Stimulated activated CD4-positive, alpha-beta T cell treated with anti-CD3 and anti-CD28 coated beads, Interleukin-1b, Interleukin-23, amount 100 ng/mL, for 48 hours (primary cell): Measurements from ENCODE around the gene CREM.
"Not testable (repeated sequence)": the region's sequence is repeated elsewhere in the genome, so short reads cannot be mapped to it uniquely, and the experiment has no call there.

Experiments used
- DNase-seq: peaks from one replicate; pipeline ENCODE4 v3.0.0-alpha.2; 2020

The CREM gene

GRCh38 chr10:35195361-35196306, 69.0 kb downstream of the CREM start:
- peak; percentile 85 for DNase-seq

DNA sequence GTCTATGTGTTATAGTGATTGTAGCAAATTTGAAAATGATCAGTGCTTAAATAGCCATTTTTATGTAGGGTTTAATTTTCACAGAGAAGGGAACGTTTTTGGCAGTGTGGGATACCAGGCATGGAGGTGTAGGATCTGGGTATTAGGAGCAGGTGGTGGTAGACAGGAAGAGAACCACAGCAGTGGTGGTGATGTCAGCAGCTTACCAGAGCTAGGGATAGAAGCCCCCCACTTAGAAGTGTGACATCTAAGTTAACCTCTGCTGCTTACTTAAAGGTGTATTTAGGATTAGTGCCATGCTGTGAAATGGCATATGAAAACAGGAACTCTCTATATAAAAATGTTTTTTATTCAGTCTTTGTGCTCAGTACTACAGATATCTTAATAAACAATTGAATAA, 73.8 kb downstream of the CREM start:
- DNase-seq, result no peak

GRCh38 chr10:35201234-35201633, 74.6 kb downstream of the CREM start:
- DNase-seq, result no peak

GRCh38 chr10:35202050-35202449, 75.4 kb downstream of the CREM start:
- no peak for DNase-seq

DNA sequence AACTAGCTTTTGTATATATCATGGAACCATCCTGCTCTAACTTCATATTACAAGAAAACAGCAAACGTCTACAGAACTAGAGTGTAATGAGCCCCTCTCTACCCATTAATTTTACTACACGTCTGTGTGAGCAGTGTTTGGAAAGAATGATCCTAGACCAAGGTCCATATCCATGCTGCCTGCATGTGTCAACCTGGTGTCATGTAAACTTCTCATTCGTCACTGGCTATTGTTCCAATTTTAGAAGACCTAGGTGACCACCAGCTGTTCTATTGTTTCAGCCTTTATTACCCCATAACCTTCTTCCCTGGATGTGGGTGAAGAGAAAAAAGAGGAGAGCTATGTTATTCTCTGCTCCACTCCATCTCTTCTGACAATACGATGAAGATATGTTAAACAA, 77.1 kb downstream of the CREM start:
- no peak for DNase-seq

- no peak for DNase-seq
Observed at GRCh38 chr10:35204650-35205319, 78.1 kb downstream of the CREM start.

DNA sequence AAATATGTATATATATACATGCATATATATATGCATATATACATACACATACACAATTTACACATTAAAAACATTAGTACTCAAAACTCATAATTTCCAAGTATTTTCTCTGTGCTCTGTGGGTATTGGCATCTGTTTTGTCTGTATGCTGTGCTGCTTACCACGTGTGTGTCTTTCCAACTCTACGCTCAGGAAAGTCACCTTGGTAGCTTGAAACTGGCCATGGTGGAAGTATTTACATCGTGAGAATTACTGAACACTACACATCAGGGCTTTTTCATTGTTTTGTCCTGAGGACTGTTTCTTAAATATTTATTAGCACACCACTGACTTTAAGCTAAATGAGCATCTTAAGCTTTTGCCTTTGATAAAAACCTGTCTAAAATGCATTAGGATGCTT, 79.6 kb downstream of the CREM start:
- DNase-seq, result no peak

DNA sequence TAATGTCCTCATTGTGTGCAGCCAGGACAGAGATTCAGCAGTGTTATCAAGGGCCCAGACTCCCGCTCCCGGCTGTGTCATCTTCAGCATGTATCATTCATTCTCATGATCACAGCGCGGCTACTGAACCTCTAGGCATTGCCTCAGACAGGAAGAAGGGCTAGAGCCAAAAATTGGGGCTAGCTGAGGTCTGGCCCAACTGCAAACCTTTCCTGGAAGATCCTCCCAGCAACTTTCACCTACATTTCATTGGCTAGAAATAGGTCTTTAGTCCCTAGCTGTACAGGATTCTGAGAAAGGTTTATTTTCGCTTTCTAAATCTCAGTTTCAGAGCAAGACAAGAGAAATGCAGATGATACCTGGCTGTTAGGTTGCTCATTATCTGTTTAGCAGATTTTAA, 81.9 kb downstream of the CREM start:
- DNase-seq, result peak; percentile 47

GRCh38 chr10:35208949-35209613, 82.4 kb downstream of the CREM start:
- no peak for DNase-seq

GRCh38 chr10:35210961-35211360, 84.3 kb downstream of the CREM start:
- no peak for DNase-seq

DNA sequence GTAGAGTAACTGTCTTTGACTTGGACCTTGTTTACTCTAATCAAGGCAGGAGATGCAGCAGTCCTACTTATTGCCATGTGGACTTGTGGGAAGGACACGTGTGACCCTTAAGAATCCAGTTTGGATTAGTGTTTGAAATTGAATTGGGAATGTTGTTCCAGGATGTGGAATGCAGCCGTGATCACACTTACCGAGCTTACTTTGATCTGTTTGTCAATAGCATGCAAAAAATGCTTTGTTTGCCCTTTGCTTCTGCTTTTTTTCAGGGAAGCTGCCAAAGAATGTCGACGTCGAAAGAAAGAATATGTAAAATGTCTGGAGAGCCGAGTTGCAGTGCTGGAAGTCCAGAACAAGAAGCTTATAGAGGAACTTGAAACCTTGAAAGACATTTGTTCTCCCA, 84.7 kb downstream of the CREM start:
- DNase-seq, result no peak

- DNase-seq, result no peak
Observed at GRCh38 chr10:35212856-35213255, 86.2 kb downstream of the CREM start.

- DNase-seq, result no peak
Observed at GRCh38 chr10:35213699-35214098, 87.1 kb downstream of the CREM start.

DNA sequence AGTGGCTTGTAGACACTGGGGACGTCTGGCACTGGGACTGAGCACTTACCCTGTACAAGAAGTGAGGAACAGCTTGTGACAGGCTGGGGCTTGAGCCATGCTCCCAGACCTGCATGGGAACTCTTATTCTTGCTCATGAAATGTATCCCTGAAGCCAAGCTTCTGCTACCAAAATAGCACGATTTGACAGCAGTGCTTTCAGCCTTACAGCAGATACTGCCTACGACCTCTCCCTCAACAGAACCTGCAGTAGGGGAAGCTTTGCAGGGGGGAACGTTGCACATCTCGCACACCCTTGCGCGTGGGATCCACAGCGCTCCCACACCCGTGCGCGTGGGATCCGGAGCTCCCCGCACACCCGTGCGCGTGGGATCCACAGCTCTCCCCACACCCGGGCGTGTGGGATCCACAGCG, 88.0 kb downstream of the CREM start:
- DNase-seq, result no peak

GRCh38 chr10:35215107-35215506, 88.5 kb downstream of the CREM start:
- DNase-seq, result no peak

DNA sequence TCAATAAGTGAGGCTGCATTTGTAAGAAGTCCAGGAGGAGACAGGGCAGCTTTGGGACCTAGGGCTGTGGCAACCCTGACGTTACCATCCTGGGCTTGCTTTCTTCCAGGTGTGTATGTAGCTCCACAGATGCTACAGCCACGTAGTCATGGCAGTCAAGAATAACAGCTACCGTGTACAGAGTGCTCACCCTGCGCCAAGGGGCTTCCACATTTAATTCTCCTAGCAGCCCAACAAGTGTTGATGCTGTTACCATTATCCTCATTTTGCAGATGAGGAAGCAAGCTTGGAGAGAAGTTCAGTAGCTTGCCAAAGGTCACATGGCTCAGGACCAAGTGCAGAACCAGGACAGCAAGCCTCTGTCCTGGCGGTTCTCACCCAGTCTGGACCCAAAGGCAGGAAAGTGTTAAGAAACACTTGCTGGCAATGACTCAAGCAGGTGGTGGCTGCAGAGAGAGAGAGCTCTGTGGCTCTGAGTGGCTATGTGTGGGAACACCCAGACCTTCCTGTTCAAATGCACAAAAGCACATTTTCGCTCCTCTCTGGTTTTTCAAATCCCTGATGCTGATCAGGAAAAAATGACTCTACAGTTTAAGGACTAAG, 89.8 kb downstream of the CREM start:
- DNase-seq, result peak; percentile 46

- not testable (repeated sequence) for DNase-seq
Observed at GRCh38 chr10:35216956-35217355, 90.3 kb downstream of the CREM start.

- no peak for DNase-seq
Observed at GRCh38 chr10:35217455-35217854, 90.8 kb downstream of the CREM start.

DNA sequence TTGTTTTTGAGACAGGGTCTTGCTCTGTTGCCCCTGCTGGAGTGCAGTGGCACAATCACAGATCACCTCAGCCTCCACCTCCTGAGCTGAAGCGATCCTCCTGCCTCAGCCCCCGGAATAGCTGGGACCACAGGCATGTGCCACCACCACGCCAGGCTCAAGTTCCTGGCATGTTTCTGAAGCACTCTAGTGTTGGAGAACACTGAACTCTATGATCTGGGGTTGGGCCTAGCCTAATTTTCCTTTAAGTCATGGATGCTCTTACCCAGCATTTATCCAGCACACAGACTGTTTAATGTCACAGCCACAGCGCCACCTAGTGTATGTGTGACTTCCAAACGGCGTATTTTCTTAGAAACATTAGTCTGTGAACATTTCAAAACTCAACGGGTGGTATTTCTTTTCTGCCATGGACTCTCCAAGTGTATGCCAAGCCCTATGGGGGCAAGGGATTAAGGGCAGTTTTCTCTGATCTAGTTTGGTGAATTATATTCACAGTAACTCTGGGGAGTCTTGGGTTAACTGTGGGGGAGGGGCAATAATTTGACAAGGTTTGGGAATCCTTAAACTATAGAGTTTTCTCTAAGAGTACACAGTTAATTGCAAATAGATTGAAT, 91.8 kb downstream of the CREM start:
- DNase-seq, result peak; percentile 85

DNA sequence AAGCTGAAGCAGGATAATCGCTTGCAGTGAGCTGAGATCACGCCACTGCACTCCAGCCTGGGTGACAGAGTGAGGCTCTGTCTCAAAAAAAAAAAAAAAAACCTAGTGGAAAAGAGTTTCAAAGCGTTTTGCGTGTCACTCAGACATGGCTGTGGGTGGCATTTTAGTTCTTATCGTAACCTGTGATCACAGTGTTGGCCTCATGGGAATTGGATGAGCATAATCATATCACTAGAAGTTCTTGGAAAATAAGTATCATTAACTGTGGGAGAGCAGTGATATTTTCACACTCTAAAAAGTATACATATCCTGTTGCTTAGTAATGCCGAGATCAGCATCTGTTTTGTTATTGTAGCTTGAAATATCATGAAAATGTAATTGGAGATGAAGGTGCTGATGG, 92.6 kb downstream of the CREM start:
- peak; percentile 37 for DNase-seq

DNA sequence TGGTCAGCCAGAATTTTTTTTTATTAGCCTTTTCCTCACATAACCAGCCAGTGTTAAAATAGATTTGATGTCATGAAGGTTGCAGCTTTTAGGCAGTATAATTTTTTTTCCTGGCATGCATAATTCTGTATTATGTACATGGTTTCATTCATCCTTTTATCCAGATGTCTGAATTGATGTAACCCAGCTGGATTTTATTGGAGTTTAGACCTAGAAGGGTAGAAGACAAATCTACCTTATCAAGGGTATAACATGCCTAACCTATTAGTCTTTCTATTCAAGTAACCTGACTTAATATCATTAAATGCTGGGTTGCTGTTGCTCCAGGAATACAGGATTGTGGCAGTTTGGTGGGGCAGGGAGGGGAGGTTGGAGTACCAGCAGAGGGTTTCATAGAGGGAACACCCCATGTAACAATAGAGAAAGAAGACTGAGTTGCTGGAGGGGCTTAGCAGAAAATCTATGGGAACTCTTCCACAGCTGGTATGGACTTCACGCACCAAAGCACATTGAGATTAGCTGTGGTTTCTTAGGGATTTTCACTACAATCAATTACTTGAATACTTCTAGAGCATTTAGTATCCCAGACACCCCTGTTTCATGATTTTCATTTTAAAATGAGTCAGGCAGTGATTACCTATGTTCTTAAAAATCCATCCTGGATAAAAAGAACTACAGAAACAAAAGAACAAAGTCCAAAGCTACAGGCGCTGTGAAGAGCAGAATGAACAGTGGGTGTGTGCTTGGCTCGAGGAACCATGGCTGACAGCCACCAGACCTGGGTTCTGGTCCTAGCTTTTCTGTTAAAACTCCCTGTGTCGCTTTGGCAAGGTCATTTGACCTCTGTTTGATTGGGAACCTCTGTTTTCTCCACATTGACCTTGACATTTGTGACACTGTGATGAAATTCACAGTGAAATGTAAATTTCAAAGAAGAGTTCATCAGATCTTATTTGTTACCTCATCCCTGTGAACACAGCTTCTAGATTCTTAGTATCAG, 93.5 kb downstream of the CREM start:
- DNase-seq, result no peak

- DNase-seq, result no peak
Observed at GRCh38 chr10:35223016-35223415, 96.4 kb downstream of the CREM start.
